HUES6 (cell line): Measurements from ENCODE around the gene PRSS33.

Source experiments
- H3K27ac ChIP-seq: 2 replicates; pipeline ENCODE4 v1.7.0; 2013; ENCODE audit warnings: low read depth, mild to moderate bottlenecking, low read length, inconsistent platforms
- H3K27me3 ChIP-seq: 2 replicates; pipeline ENCODE4 v1.6.1; 2013; ENCODE audit warnings: low read length; ENCODE audit not compliant: control insufficient read depth, insufficient read depth
- H3K36me3 ChIP-seq: 2 replicates; pipeline ENCODE4 v1.6.1; 2013; ENCODE audit warnings: low read length; ENCODE audit not compliant: control insufficient read depth, insufficient read depth
- H3K4me1 ChIP-seq: 2 replicates; pipeline ENCODE4 v1.6.1; 2013; ENCODE audit warnings: low read length; ENCODE audit not compliant: control insufficient read depth, insufficient read depth
- H3K4me3 ChIP-seq: 2 replicates; pipeline ENCODE4 v1.5.1; 2013; ENCODE audit warnings: low read depth, low read length
- H3K9ac ChIP-seq: one replicate; pipeline ENCODE4 v1.6.1; 2013; ENCODE audit warnings: mild to moderate bottlenecking, low read length
- H3K9me3 ChIP-seq: 2 replicates; pipeline ENCODE4 v1.6.1; 2013; ENCODE audit warnings: low read depth, low read length; ENCODE audit not compliant: control insufficient read depth, insufficient read depth

The PRSS33 gene

DNA sequence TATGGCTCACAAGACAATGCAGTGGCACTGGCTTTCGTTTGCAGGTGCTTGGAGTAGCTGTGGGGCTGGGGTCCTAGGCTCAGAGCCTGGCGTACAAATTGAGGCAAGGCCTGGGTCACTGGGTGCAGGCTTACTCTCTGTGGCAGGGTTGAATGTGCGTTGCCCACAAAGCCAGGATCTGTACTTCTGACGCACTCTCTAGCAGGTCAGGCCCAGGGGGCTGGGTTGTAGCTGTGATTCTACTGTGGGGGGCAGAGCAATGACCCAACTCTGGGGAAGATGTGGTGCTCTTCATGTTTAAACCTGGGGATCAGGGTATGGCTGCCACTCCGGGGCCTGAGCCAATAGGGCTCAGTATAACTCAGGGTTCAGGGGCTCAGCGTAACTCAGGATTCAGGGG lies 23.3 kb upstream of the PRSS33 start:
- Histone ChIP-seq H3K9ac (no peak overlapping the region), H3K27ac (no peak overlapping the region), H3K4me3 (no peak overlapping the region), H3K36me3 (no peaks in the 10 kb centered on the region), H3K4me1 (peaks cover 8% of the 10 kb centered on the region; the same call in 1 of the 2 replicates), H3K9me3 (no peaks in the 10 kb centered on the region), H3K27me3 (peaks cover 12% of the 10 kb centered on the region; the same call in 1 of the 2 replicates)

DNA sequence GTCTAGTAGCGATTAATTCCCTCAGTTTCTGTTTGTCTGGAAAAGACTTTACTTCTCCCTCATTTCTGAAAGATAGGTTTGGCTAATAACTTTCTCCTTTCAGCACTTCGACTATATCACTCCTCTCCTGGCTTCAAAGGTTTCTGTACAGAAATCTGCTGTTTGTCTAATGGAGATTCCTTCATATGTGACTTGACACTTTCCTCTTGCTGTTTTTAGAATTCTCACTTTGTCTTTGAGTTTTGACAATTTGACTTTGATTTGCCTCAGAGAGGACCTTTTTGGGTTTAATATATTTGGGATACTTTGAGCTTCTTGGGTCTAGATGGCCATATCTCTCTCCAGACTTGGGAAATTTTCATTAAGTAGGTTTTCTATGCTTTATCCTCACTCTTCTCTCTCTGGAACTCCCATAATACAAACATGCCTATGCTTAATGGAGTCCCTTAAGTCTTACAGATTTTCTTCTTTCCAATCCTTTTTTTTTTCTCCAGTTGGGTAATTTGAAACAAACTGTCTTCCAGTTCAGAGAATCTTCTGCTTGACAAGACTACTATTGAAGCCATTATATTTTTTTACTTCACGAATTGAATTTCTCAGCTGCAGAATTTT lies 21.9 kb upstream of the PRSS33 start:
- peaks cover 14% of the 10 kb centered on the region; the same call in 1 of the 2 replicates for H3K27me3 ChIP-seq

DNA sequence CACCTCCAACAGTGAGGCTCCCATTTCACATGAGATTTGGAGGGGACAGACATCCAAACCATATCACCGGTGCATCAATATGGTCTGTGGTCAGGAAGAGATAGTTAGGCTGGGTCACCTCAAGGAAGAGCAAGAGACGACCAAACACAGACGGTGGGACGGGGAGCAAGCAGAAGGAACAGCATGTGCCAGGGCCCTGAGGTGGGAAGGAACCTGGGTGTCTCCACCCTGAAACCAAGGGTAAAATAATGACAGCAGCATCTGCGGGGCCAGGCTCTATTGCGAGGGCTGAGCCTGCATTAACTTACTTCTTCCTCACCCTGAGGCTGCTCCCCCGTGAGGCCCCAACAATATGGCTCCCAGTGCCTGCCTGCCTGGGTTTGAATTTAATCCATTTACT lies 20.8 kb upstream of the PRSS33 start:
- peaks cover 14% of the 10 kb centered on the region; the same call in 1 of the 2 replicates for H3K27me3 ChIP-seq
- H3K36me3 ChIP-seq, result no peaks in the 10 kb centered on the region

More for the DNA sequence above, 21.9 kb upstream of the PRSS33 start:
- H3K4me1 ChIP-seq, result peaks cover 8% of the 10 kb centered on the region; the same call in 1 of the 2 replicates
- no peak overlapping the region for H3K27ac ChIP-seq
- no peaks in the 10 kb centered on the region for H3K36me3 ChIP-seq
- H3K9me3 ChIP-seq, result peaks cover 10% of the 10 kb centered on the region
- H3K4me3 ChIP-seq, result no peak overlapping the region
- H3K9ac ChIP-seq, result no peak overlapping the region

DNA sequence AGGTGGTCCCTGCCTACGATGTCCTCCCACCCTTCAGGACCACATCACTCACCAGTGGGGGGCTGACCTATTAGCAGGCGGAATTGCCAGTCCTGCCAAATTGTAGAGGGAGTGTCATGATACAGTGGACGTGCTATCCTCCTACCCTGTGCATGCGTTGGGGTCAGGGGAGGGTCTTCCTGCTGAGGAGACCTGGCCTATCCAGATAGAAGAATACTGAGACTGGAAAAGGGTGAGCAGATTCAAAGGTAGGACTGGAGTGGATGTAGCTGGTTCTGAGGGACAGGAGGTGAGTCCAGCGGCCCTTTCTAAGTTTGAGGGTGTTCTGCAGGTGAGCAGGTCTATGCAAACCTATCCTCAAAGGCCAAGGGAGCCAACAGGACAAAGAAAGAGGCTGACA lies 18.9 kb upstream of the PRSS33 start:
- no peaks in the 10 kb centered on the region for H3K4me1 ChIP-seq
- H3K9ac ChIP-seq, result no peak overlapping the region
- H3K36me3 ChIP-seq, result no peaks in the 10 kb centered on the region
- H3K4me3 ChIP-seq, result no peak overlapping the region
- no peak overlapping the region for H3K27ac ChIP-seq
- peaks cover 25% of the 10 kb centered on the region for H3K9me3 ChIP-seq
- peaks cover 11% of the 10 kb centered on the region; the same call in 1 of the 2 replicates for H3K27me3 ChIP-seq

More for the DNA sequence above, 20.8 kb upstream of the PRSS33 start:
- H3K9me3 ChIP-seq, result peaks cover 19% of the 10 kb centered on the region
- H3K4me3 ChIP-seq, result no peak overlapping the region
- H3K9ac ChIP-seq, result no peak overlapping the region
- H3K27ac ChIP-seq, result no peak overlapping the region
- peaks cover 8% of the 10 kb centered on the region; the same call in 1 of the 2 replicates for H3K4me1 ChIP-seq

DNA sequence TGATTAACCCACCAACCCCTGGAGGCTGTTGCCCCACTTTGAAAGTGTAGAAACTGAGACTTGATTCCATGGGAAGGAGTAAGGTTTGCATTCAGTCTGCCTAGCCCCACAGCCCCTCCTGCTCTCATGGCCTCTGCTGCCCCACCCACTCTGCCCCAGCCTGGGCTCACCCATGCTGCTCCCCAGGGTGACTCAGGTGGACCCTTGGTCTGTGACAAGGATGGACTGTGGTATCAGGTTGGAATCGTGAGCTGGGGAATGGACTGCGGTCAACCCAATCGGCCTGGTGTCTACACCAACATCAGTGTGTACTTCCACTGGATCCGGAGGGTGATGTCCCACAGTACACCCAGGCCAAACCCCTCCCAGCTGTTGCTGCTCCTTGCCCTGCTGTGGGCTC lies 17.4 kb upstream of the PRSS33 start:
- H3K9ac ChIP-seq, result no peak overlapping the region
- H3K36me3 ChIP-seq, result no peaks in the 10 kb centered on the region
- H3K9me3 ChIP-seq, result peaks cover 25% of the 10 kb centered on the region
- no peak overlapping the region for H3K27ac ChIP-seq
- no peaks in the 10 kb centered on the region for H3K4me1 ChIP-seq
- H3K27me3 ChIP-seq, result peaks cover 10% of the 10 kb centered on the region; the same call in 1 of the 2 replicates
- H3K4me3 ChIP-seq, result no peak overlapping the region

DNA sequence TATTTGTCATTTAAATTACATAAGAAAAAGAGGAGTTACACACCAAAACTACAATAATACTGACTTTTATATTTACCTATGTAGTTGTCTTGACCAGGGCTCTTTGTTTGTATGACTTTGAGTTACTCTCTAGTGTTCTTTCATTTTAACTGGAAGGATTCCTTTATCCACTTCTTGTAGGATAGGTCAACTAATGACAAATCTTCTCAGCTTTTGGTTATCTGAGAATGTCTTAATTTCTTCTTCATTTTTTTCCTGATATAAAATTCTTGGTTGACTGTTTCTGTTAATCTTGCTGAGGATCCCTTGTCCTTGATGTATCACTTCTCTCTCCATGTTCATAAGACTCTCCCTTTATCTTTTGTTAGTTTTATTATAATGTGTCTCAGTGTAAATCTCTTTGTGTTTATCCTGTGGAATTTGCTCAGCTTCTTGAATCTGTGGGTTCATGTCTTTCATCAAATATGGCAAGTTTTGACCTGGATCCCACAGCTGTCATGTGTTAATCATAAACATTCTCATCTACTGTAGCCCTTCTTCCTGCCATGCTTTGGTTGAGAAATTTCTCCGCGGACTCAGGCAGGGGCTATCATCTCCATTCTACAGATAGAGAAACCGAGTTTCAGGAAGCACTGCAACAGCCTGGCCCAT lies 16.3 kb upstream of the PRSS33 start:
- no peak overlapping the region for H3K9ac ChIP-seq
- peaks cover 25% of the 10 kb centered on the region for H3K9me3 ChIP-seq
- no peak overlapping the region for H3K27ac ChIP-seq
- H3K27me3 ChIP-seq, result peaks cover 10% of the 10 kb centered on the region; the same call in 1 of the 2 replicates
- no peaks in the 10 kb centered on the region for H3K4me1 ChIP-seq
- no peak overlapping the region for H3K4me3 ChIP-seq
- H3K36me3 ChIP-seq, result no peaks in the 10 kb centered on the region

DNA sequence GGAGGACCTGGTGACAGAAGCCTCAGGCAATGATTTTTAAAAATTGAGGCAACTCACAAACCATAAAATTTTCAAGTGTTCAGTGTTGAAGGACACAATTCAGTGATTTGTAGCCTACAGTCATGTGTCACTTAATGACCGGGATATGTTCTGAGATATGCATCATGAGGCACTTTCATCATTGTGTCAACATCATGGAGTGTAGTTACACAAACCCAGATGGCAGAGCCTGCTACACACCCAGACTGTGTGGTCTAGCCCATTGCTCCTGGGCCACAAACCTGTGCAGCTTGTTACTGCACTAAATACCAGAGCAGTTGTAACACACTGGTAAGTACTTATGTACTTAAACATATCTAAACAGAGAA lies 12.5 kb upstream of the PRSS33 start:
- Histone ChIP-seq H3K27me3 (no peaks in the 10 kb centered on the region), H3K9ac (no peak overlapping the region)

DNA sequence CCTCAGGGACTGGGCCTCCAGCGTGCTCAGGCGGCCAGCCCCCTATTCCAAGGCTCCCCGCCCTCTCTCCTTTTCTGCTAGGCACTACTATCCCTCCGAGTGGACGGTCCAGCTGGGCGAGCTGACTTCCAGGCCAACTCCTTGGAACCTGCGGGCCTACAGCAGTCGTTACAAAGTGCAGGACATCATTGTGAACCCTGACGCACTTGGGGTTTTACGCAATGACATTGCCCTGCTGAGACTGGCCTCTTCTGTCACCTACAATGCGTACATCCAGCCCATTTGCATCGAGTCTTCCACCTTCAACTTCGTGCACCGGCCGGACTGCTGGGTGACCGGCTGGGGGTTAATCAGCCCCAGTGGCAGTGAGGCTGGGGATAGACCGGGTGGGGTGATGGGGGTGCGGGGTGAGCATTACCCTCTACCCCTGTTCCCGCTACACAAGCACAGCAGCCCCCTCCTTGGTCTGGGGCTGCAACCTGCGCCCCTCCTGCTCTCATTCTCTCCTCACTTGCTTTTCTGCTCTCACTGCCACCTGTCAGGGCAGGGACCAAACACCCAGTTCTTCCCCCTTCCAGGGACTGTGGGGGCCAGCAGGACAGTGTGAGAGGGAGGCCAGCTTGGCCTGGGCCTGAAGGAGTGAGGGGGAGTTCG lies 12.0 kb upstream of the PRSS33 start:
- H3K4me1 ChIP-seq, result no peaks in the 10 kb centered on the region
- H3K4me3 ChIP-seq, result no peak overlapping the region
- no peak overlapping the region for H3K9ac ChIP-seq
- no peaks in the 10 kb centered on the region for H3K27me3 ChIP-seq
- H3K36me3 ChIP-seq, result no peaks in the 10 kb centered on the region
- no peak overlapping the region for H3K27ac ChIP-seq
- peaks cover 16% of the 10 kb centered on the region for H3K9me3 ChIP-seq

More for the DNA sequence above, 12.5 kb upstream of the PRSS33 start:
- H3K36me3 ChIP-seq, result no peaks in the 10 kb centered on the region
- no peak overlapping the region for H3K27ac ChIP-seq
- H3K9me3 ChIP-seq, result peaks cover 21% of the 10 kb centered on the region
- no peak overlapping the region for H3K4me3 ChIP-seq
- no peaks in the 10 kb centered on the region for H3K4me1 ChIP-seq

DNA sequence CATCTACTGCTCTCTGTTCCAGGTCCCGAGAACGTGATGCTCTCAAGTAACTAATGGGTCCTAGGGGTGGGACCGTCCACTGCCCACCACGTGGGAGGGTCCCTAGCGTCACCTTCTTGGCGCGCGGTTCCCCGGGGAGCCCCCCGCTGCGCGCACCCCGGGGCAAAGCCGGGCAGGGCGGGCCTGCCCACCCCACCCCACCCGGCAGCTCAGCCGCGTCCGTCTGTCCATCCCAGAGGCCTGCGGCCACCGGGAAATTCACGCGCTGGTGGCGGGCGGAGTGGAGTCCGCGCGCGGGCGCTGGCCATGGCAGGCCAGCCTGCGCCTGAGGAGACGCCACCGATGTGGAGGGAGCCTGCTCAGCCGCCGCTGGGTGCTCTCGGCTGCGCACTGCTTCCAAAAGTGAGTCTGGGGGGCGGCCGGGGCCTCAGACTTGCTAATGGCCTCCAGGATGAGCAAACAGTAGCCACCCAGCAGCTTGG lies 11.4 kb upstream of the PRSS33 start:
- Histone ChIP-seq H3K4me3 (no peak overlapping the region), H3K27me3 (no peaks in the 10 kb centered on the region), H3K4me1 (no peaks in the 10 kb centered on the region), H3K27ac (no peak overlapping the region), H3K9me3 (peaks cover 10% of the 10 kb centered on the region; the same call in 1 of the 2 replicates), H3K9ac (no peak overlapping the region), H3K36me3 (no peaks in the 10 kb centered on the region)

DNA sequence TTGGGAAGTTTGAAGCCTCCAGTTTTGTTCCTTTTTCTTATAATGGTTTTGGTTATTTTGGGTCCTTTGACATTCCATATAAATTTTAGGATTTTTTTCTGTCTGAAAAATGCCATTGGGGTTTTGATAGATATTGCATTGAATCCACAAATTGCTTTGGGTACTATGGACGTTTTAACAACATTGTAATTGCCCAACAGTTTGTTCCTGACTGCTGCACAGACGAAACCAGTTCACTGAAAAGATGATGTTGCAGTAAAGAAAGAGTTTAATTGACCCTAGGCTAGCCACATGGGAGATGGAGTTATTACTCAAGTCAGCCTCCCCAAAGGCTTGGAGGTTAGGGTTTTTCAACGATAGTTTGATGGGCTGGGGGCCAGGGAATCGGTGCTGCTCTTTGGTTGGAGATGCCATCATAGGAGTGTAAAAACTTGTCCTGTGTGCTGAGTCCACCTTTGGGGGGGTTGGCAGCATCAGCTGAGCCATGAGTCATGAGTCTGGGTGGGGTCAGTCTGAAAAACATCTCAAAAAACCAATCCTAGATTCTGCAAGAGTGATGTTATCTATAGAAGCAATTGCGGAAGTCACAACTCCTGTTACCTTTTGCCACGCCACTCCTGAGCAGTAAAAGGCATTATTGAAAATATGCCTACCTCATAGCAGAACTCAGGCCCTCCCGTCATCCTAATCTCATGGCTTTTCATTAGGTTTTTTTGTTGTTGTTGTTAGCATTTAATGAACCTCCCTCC lies 8.2 kb upstream of the PRSS33 start:
- H3K9ac ChIP-seq, result no peak overlapping the region
- no peaks in the 10 kb centered on the region for H3K36me3 ChIP-seq
- no peaks in the 10 kb centered on the region for H3K4me1 ChIP-seq
- H3K4me3 ChIP-seq, result no peak overlapping the region
- H3K27ac ChIP-seq, result no peak overlapping the region
- no peaks in the 10 kb centered on the region for H3K9me3 ChIP-seq
- no peaks in the 10 kb centered on the region for H3K27me3 ChIP-seq
